Psoas muscle (tissue), 8 donors: ENCODE measurements around the gene DUSP16. TPM values are rescaled to one million over a fixed set of nuclear protein-coding genes. Genes with fewer than 3 reads are reported as not detected.

Experiments
- ATAC-seq, 4 donors: fragments of 200-7000 bp; cut with Tn5 transposase; one replicate each; pipeline ENCODE4 v1.9.1; 2020; ENCODE audit warnings: moderate library complexity in 3 of 4, mild to moderate bottlenecking in 2 of 4
- DNase-seq, 2 donors: peaks; one replicate each; pipeline ENCODE4 v3.0.0-alpha.2; 2020
- H3K27ac ChIP-seq: fragments of 200-600 bp; one replicate; pipeline ENCODE4 v1.8.0; 2022
- H3K27me3 ChIP-seq, 3 donors: fragments of 200-600 bp in 1 of 3; one replicate each; pipeline versions ENCODE4 v1.6.1 to v1.8.0; 2013 to 2022; ENCODE audit warnings: low read length in 2 of 3, mild to moderate bottlenecking in 2 of 3, moderate library complexity in 1 of 3; ENCODE audit not compliant: insufficient read depth in 3 of 3
- H3K36me3 ChIP-seq, 2 donors: fragments of 200-600 bp in 1 of 2; one replicate each; pipeline versions ENCODE4 v1.6.1 to v1.8.0; 2013 to 2022; ENCODE audit warnings: low read depth in 1 of 2, mild to moderate bottlenecking in 1 of 2, moderate library complexity in 1 of 2; ENCODE audit not compliant: insufficient read depth in 1 of 2
- H3K4me1 ChIP-seq: fragments of 200-600 bp; one replicate; pipeline ENCODE4 v1.8.0; 2022
- H3K4me3 ChIP-seq: fragments of 200-600 bp; one replicate; pipeline ENCODE4 v1.8.0; 2022; ENCODE audit warnings: mild to moderate bottlenecking
- H3K9me3 ChIP-seq: fragments of 200-600 bp; one replicate; pipeline ENCODE4 v1.8.0; 2022
- CTCF ChIP-seq: fragments of 200-600 bp; IDR thresholded peaks from one replicate; pipeline ENCODE4 v1.8.0; 2022; ENCODE audit warnings: antibody characterized with exemption
- WGBS, 3 donors: extraction: QIAGEN DNeasy Blood & Tissue Kit; methylation state at CpG; one replicate each; pipeline versions ENCODE4 v1.1.6 to v1.1.7; 2013; 5-methylcytosine and 5-hydroxymethylcytosine counted together
- intact Hi-C, 2 donors: fragments of 100-400 bp; cut with DNase I; formaldehyde crosslinking; loops; one replicate each; pipeline versions ENCODE4 v1.11.0 to v1.14.2; 2022
- polyA plus RNA-seq, 3 donors: library from polyadenylated mRNA; stranded (reverse); fragments of 200-250 nt; gene quantifications; one replicate each; pipeline ENCODE4 v1.2.3, GENCODE V29; 2013
- total RNA-seq, 4 donors: library from RNA; stranded (reverse); fragmentation: NEBNext Ultra II Directional in 2 of 4; extraction: Animal tissue kit (Norgen Biotek cat#: 25700) in 2 of 4; gene quantifications; one replicate each; pipeline versions ENCODE4 v1.2.1 to v1.2.4, GENCODE V29; 2021 to 2023
- donor health status: healthy with polysubstance abuse.
- donor health status: DM: no; HTN: no; CAD: no; lungs with moderate emphysema.
- donor health status: Bipolar disorder and iron deficiency.
- donor health status: healthy.
- donor health status: DM: yes; HTN: yes; CAD: no.
- donor health status: DM: no; HTN: no; CAD: no.
- donor health status: DM: no; HTN: no; CAD: no.
- donor health status: DM: yes; HTN: yes; CAD: no.

DUSP16 gene
- total and polyA plus RNA-seq, 7 donors, result 3.3 to 23.8 (median 14.2) TPM

- no peak for TF ChIP-seq CTCF
- Histone ChIP-seq H3K36me3 (no peaks in the 10 kb centered on the region), H3K27ac (no peak overlapping the region), H3K9me3 (no peaks in the 10 kb centered on the region), H3K4me3 (no peak overlapping the region), H3K27me3 (no peaks in the 10 kb centered on the region), H3K4me1 (peaks cover 25% of the 10 kb centered on the region)
- WGBS, 3 donors, result 84 to 99% (median 97%) methylated on average over 4 of the region's 4 CpGs
- intact Hi-C loops, result no loop called here
- no peak for DNase-seq
- ATAC-seq, result no peak
Measured at GRCh38 chr12:12558291-12558690, 4.4 kb downstream of the DUSP16 start.

DNA sequence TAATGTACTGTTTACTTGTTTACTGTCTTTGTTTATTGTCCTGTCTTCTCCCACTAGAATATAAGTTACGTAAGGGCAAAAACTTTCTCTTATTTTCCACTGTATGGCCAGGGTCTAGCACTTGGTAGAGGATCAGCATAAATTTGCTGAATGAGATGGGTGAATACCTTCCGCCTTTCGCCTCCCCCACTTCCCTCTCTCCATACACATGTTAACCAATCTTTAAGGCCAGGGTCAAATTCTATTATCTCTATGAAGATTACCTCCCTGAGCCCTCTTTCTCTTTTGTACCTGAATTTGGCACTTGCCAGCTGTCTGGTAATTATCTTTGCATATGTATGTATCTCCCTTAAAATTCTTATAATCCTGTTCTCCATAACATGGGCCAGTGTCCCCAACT lies 4.9 kb downstream of the DUSP16 start:
- DNase-seq, result no peak
- ATAC-seq, result no peak
- Histone ChIP-seq H3K9me3 (no peaks in the 10 kb centered on the region), H3K27me3 (no peaks in the 10 kb centered on the region), H3K4me1 (peaks cover 23% of the 10 kb centered on the region), H3K4me3 (no peak overlapping the region), H3K27ac (no peak overlapping the region), H3K36me3 (no peaks in the 10 kb centered on the region)
- intact Hi-C loops, result no loop called here
- TF ChIP-seq CTCF, result no peak
- 97 to 100% (median 100%) methylated on average over 3 of the region's 3 CpGs for WGBS, 3 donors

- TF ChIP-seq CTCF, result no peak
- ATAC-seq (no peak), DNase-seq (no peak)
- no peaks in the 10 kb centered on the region for H3K27me3 ChIP-seq
- peaks cover 33% of the 10 kb centered on the region for H3K4me1 ChIP-seq
- intact Hi-C loops, result no loop called here
- no peaks in the 10 kb centered on the region for H3K9me3 ChIP-seq
- H3K36me3 ChIP-seq, result no peaks in the 10 kb centered on the region
- WGBS, 3 donors, result 89 to 96% (median 94%) methylated on average over 4 of the region's 4 CpGs
- no peak overlapping the region for H3K4me3 ChIP-seq
- H3K27ac ChIP-seq, result no peak overlapping the region
Measured at GRCh38 chr12:12555656-12556055, 7.0 kb downstream of the DUSP16 start.

DNA sequence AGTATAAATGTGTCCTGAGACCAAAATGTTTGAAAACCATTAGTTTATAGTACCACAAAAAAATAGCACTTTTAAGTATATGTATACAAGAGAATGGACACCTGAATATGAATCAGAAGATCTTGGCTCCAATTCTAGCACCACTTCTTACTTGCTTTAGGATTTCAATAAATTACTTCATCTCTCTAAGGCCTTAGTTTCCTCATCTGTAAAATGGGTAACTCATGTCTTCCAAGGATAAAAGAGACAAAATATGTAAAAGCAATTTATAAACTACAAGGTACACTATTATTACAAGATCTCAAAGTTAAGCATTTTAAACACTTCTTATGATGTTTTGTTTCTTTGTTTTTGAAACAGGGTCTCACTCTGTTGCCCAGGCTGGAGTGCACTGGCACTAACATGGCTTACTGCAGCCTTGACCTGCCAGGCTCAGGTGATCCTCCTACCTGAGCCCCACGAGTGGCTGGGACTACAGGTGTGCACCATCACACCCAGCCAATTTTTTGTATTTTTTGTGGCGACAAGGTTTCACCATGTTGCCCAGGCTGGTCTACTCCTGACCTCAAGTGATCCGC lies 9.4 kb downstream of the DUSP16 start:
- Histone ChIP-seq H3K27me3 (no peaks in the 10 kb centered on the region), H3K27ac (no peak overlapping the region), H3K4me3 (no peak overlapping the region), H3K36me3 (no peaks in the 10 kb centered on the region), H3K4me1 (peaks cover 37% of the 10 kb centered on the region), H3K9me3 (no peaks in the 10 kb centered on the region)
- DNase-seq (no peak), ATAC-seq (no peak)
- intact Hi-C loops, result no loop called here
- WGBS, 3 donors, result 84 to 95% (median 87%) methylated on average over 3 of the region's 3 CpGs
- no peak for TF ChIP-seq CTCF

- Histone ChIP-seq H3K4me3 (no peak overlapping the region), H3K4me1 (peaks cover 49% of the 10 kb centered on the region), H3K9me3 (no peaks in the 10 kb centered on the region), H3K27ac (no peak overlapping the region), H3K27me3 (no peaks in the 10 kb centered on the region), H3K36me3 (no peaks in the 10 kb centered on the region)
- no peak for DNase-seq
- intact Hi-C loops, result no loop called here
- peak in 2 of 4 donors; percentile 45 to 57 for ATAC-seq
- 30 to 58% (median 38%) methylated on average over 7 of the region's 7 CpGs for WGBS, 3 donors
- no peak for TF ChIP-seq CTCF
Measured at GRCh38 chr12:12551115-12551514, 11.5 kb downstream of the DUSP16 start.
